ENCODE results near the gene KCNK7.
A peak's percentile ranks its signal among the peaks of the same experiment; 100 is the strongest.
"Not testable (repeated sequence)": the region's sequence is repeated elsewhere in the genome, so short reads cannot be mapped to it uniquely, and the experiment has no call there.

The KCNK7 gene

DNA sequence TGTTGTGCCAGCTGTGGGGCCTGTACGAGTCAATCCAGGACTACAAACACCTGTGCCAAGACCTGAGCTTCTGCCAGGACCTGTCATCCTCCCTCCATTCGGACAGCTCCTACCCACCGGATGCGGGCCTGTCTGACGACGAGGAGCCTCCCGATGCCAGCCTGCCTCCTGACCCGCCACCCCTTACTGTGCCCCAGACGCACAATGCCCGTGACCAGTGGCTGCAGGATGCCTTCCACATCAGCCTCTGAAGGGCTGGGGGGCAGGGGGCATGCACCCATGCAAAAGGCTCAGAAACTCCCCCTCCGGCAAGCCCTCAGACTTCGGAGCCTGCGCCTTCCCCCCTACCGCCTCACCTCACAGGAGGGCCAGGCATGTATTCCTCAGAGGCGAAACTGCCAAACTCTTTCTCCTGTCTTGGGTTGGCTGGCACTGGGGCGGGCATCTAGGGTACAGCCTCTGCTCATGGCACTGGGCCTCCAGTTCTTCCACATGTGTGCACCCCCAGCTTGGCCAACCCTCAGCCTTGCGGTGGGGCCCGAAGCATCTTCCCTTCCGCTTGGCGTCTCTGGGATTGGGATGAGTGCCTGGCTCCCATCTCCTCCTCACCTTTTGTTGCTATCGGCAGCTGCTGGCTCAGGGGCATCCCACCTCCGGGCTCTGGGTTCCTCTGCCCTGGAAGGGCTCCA is 22.1 kb downstream of the KCNK7 start:
- no peak for DNase-seq (ENCODE audit: low read depth in 2 of 2)

DNA sequence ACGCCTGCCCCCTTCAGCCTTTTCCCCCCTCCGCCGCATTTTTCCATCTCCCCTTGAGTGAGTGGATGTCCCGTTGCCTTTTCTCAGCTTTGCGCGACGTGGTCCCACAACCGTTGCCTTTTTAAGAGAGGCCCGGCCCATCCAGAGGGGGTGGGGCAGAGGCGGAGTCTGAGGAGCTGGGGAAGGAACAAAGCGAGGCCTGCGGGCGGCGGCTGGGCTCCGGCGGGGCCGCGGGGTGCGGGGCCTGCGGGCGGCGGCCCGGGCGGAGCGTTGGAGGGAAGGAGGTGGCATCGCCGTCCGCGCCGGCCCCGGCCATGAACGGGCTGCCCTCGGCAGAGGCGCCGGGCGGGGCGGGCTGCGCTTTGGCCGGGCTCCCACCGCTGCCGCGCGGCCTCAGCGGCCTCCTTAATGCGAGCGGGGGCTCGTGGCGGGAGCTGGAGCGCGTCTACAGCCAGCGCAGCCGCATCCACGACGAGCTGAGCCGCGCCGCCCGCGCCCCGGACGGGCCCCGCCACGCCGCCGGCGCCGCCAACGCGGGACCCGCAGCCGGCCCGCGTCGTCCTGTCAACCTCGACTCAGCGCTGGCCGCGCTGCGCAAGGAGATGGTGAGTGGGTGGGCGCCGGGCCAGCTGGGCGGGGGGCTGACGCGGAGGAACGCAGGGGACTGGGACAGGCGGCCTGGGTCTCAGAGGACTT is 23.1 kb downstream of the KCNK7 start, which contains the start of gene FAM89B:
FAM89B (plus strand) TSS at position 183 of the 696 bp plus-strand sequence; CDS start at position 315, 132 bp downstream.
- DNase-seq (ENCODE audit: low read depth in 2 of 2): peak; percentile 77

DNA sequence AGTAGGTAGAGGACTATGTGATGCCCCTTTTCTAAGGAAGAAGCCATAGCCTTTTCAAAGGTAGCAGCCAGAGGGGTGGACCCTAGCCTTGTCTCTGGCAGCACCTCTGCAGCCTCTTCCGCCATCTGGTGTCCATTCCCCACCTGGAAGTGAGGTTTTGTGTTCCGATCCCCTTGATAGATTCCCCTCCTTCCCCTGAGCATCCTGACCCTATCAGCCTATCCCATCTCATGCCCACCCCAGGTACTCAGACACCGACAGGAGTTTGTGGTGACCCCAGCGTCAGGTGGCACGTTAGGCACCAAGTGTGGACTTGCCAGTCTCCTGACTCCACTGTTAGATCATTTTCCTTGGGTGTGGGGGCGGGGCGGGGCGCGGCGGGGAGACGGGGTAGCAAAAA is 23.7 kb downstream of the KCNK7 start:
- DNase-seq (ENCODE audit: low read depth in 2 of 2): no peak

DNA sequence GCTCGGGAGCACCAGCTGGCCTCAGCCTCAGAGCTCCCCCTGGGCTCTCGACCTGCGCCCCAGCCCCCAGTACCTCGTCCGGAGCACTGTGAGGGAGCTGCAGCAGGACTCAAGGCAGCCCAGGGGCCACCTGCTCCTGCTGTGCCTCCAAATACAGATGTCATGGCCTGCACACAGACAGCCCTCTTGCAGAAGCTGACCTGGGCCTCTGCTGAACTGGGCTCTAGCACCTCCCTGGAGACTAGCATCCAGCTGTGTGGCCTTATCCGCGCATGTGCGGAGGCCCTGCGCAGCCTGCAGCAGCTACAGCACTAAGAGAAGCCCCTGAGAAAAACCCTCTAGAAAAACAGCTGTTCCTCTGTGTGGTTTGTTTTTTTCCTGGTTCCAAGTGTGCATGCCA is 24.2 kb downstream of the KCNK7 start:
- no peak for DNase-seq (ENCODE audit: low read depth in 2 of 2)

DNA sequence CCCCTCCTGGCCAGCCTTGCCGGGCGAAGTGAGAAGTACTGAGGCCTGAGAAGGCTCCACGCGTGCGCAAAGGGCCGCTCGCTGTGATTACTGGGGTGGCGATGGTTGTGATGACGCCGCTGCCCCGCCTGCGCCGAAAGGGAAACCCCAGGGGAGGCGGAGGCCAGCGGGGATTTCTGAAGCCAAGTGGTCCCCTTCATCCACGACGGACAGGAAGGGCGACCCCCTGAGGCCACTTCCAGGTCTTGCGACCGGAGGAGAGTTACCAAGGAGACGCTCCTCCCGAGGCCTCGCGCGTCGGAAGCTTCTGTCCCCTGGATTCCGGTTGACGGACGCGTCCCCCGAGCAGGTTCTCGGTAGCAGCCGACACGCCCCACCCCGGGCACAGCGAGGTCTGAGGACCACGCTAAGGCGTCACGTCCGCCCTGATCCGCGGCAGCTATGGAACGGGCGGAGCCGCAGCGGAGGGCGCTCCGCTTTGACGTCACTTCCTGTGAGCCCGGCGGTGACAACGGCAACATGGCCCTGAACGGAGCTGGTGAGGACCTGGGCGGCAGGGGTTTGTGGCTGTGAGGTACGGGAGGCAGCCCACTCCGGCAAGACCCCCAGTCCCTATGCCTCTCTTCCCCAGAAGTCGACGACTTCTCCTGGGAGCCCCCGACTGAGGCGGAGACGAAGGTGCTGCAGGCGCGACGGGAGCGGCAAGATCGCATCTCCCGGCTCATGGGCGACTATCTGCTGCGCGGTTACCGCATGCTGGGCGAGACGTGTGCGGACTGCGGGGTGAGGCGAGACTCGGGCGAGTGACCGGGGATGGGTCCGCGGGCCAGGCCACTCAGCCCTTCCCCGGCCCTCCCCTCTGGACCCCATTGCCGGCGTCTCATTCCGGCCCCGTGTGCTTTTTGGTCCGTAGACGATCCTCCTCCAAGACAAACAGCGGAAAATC is 25.4 kb downstream of the KCNK7 start, which contains the start of gene ZNRD2:
ZNRD2 (plus strand) TSS at position 505 of the 946 bp plus-strand sequence; CDS start at position 520, 15 bp downstream.
- peak; percentile 91 to 95 for DNase-seq (ENCODE audit: low read depth in 2 of 2)

DNA sequence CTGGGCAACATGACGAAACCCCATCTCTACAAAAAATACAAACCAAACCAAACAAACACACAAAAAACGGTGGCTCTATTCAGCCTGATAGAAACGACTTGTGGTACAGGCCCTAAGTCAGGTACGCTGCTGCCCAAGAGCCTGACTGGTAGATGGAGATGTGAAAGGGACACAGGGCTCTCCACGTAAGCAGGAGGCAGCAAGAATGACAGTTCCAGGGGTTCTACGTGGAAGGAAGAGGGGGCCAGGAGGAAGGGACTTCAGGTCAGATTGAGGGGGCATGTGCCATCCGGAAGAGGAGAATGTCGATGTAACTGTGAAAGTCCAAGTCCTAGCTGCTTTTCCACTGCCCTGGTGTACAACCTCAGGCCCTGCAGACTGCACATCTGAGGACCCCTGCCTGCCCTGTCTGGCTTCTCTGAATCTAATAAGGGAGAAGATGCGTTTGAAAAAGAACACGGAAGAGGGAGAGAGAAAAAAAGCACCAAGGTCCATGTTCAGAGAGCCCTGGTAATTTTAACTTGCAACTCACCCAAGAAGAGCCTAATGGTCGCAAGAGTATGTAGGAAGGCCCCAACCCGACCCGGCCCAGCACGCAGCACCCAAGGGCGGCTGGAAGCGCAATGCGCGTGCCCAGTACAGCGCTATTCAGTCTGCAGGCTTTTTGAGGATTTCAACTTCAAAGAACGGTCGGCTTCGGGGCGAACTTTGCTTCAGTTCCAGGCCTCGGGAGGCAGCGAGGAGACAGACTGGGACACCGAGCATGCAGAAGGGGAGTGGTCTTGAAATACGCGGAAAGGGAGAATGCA is 26.2 kb downstream of the KCNK7 start:
- DNase-seq (ENCODE audit: low read depth in 2 of 2): no peak

DNA sequence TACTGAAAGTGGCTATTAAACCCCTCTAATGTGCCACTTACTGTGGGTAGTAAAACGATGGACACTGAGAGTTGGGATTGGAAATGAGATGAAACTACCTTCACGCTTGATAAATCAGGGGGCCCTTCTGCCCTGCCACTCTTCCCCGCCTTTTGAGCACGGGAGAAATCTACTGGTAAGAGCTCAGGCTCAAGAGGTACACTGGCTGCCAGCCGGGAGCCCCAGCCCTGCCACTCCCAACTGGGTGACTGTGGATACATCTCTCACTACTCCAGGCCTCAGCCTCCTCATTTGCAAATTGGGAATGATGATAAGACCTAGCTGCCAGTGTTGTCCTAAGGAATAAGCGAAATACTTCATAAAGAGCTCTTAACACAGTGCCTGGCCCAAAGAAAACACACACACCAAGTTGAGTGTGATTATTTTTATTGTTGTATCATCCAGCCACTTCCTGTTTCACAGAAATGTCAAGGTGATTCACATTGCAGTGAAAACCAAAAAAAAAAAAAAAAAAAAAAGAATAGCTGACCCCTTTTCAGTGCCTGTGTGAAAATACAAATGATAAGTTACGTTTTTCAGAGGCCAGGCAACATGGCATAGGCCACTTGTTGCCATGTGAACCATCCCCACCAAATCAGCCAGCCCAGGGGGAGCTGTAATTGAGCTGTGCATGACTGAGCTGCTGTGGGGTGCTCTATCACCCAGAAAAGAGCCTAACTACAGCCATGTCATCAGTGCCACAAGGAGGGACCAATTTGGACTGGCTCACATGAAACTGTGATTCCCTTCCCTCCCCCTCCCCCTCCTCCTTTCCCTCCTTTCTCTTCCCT is 29.8 kb downstream of the KCNK7 start:
- DNase-seq (ENCODE audit: low read depth in 2 of 2): no peak

DNA sequence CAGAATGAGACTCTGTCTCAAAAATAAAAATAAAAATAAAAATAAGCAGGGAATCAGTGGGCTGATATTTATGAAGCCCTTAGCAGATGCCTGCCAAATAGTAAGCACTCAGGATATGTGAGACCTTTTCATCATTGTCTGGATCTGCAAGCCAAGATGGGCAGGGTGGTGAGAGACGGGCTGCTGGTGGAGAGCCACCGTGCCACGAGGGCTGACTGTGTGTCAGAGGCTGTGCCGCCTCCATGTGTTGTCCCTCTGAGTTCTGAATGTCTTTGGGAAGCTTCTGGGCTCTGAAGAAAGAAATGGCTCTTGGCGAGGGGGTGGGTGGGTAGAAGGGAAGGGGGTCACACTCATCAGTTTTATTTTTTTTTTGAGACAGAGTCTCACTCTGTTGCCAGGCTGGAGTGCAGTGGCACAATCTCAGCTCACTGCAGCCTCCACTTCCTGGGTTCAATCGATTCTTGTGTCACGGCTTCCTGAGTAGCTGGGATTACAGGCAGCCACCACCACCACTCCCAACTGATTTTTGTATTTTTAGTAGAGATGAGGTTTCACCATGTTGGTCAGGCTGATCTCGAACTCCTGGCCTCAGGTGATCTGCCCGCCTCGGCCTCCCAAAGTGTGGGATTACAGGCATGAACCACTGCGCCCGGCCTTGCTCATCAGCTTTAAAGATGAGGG is 30.6 kb downstream of the KCNK7 start:
- DNase-seq (ENCODE audit: low read depth in 2 of 2): not testable (repeated sequence)

DNA sequence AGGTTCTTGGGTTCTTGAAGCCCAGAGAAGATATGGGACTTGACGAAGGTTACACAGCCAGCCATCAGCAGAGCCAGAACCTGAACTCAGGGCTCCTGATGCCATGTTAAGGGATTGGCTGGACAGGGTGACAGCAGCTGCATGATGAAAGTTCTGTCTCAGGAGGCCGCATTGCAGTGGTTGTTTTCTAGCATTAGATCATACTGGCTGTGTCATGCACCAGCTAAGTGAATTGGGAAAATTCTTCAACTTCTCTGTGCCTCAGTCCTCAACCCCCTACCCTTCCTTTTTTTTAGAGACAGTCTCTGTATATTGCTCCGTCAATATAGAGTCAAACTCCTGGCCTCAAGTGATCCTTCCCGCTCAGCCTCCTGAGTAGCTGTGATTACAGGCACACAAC is 32.0 kb downstream of the KCNK7 start:
- no peak for DNase-seq (ENCODE audit: low read depth in 2 of 2)

DNA sequence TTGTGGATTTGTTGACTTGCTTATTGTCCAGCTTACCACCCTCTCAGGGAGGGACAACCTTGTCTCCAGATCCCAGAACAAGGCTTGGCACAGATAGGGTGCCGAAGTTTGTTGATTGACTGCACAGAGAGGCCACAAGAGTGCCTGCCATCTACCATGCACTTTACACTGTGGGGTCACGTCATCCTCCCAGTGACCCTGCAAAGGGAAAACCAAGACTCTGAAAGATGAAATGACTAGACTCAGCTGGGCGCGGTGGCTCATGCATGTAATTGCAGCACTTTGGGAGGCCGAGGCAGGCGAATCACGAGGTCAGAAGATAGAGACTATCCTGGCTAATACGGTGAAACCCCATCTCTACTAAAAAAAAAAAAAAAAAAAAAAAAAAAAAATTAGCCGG is 32.8 kb downstream of the KCNK7 start:
- no peak for DNase-seq (ENCODE audit: low read depth in 2 of 2)

DNA sequence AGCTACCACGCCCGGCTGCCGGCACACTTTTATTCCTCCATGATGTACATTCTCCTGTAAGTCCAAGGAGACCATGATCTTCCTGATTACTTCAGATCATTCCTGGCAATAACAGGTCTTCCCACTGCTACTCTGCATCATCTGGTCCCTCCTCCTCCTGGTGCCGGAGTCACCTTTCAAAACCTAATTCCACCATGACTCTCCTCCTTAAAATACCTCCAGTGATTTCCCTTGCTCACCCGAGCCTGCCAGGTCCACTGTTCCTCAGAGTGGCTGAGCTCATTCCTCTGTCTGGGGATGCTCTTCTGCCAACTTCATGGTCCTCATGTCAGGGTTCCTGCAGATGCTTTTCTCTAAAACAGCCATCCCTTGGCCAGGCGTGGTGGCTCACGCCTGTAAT is 33.6 kb downstream of the KCNK7 start:
- DNase-seq (ENCODE audit: low read depth in 2 of 2): no peak

DNA sequence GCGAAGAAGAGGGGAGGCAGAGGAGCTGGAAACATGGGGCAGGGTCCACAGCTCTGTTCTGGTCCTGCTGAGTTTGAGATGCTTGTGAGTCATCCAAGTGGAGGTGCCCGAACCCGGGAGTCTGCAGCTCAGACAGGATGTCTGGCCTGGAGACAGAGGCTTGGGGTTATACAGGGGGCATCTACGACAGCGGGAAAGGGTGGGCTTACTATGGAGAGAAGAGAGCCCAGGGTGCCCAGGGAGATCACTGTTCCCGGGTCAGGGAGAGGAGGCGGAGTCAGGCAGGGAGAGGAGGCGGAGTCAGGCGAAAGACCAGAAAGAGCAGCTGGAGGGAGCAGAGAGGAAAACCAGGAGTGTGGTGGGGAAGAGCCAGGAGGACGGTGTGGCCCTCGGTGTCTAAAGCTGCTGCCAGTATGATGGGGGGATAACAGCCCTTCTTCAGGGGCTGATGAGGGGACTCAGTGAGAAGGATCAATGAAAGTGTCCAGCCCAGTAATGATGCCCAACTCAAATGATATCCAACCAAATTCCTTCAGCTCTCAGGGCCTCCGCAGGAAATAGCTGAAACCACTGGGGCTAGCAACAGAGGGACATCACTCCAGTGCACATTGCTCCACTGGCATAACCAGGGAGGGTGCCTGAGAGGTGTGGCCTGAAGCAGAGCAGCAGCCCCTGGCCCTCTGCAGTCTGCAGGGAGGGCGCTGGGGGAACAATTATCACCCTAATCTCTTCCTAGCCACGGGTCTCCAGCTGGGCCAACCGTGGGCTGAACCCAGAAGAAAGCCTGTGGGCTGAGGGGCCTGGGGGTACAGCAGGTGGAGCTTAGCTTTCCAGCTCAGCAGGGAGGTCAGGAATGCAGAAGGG is 34.8 kb downstream of the KCNK7 start:
- no peak for DNase-seq (ENCODE audit: low read depth in 2 of 2)

DNA sequence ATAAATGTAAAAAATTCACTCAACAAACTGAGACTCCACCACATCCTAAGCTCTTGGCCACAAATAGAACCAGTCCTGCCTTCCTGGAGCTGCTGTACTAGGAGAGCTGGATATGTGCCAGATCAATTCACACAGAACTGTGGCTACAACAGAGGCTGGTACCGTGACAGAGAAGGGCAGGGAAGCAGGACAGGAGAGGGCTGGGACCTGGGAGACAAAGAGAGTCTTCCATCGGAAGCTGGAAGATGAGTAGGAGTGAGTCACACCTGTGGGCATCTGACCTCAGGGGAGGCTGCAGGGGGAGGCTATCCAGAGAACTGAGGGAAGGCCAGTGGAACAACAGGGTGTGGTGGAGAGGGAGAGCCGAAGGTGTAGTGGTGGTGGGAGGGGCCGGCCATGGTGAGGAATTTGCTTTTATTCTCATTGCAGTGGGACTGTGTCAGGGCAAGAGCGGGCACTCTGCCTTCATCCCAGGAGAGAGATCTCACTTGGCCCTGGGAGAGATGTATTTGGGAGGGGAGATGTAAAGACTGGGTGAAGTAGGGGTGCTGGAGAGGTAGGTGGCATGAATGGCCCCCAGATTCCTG is 35.6 kb downstream of the KCNK7 start:
- no peak for DNase-seq (ENCODE audit: low read depth in 2 of 2)

DNA sequence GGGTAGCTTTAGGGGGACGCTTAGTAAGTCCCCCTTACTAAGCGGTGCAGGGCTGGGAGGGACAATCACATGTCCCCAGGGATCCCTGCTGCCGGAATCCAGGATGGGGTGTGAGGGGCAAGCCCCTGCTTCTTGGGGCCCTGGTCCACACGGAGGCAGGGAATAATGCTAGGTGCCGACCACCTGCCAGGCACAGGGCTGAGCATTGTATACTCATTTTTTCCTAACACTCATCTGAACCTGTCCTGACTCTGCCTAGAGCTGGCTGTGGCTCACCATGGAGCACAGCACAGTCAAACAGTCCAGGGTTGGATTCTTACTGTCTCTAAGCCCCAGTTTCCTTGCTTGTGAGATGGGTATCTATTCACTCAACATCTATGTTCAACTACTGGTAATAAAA is 36.1 kb downstream of the KCNK7 start:
- DNase-seq (ENCODE audit: low read depth in 2 of 2): no peak

DNA sequence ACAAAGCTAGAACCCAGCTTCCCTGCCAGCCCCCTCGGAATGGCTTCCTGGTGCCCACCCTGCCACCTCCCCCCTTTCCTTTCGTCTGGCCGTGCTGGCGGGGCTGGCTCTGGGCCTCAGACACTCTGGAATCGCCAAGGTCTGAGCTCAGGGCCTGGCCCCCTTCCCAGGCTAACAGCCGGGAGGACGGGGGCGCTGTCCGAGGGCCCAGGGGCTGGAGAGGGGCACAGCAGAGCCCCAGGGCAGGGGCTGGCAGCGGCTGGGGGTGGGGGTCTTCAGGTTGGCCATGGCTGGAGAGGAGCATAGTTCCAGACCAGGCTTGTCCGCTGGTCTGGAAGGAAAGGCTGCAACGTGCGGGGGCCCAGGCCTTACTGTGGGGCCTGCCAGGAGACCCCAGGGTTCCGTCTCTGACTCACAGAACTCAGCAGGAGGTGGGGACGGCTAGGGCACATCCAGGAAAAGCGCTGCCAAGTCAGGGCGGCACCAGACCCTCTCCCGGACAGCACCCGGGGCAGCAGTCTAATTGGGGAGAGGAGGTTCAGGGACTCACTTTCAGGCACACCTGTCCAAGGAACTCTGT is 36.6 kb downstream of the KCNK7 start:
- DNase-seq (ENCODE audit: low read depth in 2 of 2): no peak

DNA sequence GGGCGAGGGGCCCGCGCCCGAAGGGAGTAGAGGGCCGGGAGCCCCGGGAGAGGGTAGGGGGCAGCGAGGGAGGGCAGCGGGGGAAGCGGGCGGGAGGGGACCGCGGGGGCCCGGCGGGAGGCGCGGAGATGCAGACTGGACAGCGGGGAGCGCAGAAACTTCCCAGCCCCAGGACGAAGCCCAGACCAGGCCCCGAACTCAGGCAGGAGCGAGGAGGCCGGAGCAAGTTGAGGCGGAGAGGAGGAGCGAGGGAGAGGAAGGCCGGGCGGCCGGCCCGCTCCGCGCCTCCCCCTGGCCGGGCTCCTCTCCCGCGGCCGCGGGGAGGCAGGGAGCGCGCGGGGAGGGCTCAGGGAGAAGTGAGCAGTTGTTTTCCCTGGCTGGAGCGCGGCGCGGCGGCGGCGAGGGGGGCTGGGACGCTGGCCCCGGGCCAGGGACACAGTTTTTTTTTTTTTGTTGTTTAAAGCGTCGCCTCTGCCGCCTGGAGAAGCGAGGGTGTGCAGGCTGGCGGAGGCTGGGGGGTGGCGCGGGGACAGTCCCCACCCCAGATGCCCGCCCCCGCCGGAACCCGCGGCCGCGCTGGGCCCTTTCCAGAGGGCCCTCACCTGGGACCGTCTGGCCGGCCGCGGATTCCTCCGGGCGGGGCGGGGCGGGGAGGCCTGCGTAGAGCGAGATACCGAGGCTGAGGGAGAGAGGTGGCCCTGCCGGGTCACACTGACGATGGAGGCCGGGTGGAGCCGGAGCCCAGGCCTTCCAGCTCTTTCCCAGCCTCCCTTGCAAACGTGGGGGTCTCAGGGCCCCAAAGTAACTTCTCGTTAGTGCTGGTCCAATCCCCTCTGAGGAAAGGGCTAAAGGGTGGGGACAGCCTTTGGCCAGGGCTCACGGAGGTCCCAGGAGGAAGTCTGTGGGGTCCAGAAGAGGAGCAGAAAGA is 37.3 kb downstream of the KCNK7 start, which contains the start of gene LTBP3:
LTBP3 (minus strand) TSS at position 358 of the 928 bp plus-strand sequence. CDS start 400 bp downstream, outside the sequence.
- no peak for DNase-seq (ENCODE audit: low read depth in 2 of 2)
